Neural cell (in vitro differentiated cells): ENCODE data around the gene TOMM7. TPM values are rescaled to one million over a fixed set of nuclear protein-coding genes. Genes with fewer than 3 reads are reported as not detected.

Experiments used
- H2AFZ ChIP-seq: fragments of 200-600, 300-800 bp; sonication (generic), shearing (Covaris generic); 2 replicates; pipeline ENCODE4 v1.6.0; 2014; ENCODE audit warnings: low read depth, mild to moderate bottlenecking, antibody characterized with exemption, low read length, moderate library complexity
- H3F3A ChIP-seq: fragments of 200-600 bp; shearing (Covaris generic); 2 replicates; pipeline ENCODE4 v1.6.1; 2016; ENCODE audit warnings: mild to moderate bottlenecking, moderate library complexity, mixed read lengths, antibody characterized with exemption, low read length; ENCODE audit not compliant: insufficient read depth, poor library complexity, severe bottlenecking
- H3K27ac ChIP-seq: fragments of 200-600, 300-800 bp; sonication (generic), shearing (Covaris generic); 2 replicates; pipeline ENCODE4 v1.5.1; 2014; ENCODE audit warnings: mild to moderate bottlenecking, low read length, moderate library complexity
- H3K27me3 ChIP-seq: fragments of 300-800, 200-600 bp; sonication (generic), shearing (Covaris generic); 2 replicates; pipeline ENCODE4 v1.6.0; 2014; ENCODE audit warnings: mild to moderate bottlenecking, low read depth, low read length, moderate library complexity; ENCODE audit not compliant: insufficient read depth
- H3K36me3 ChIP-seq: fragments of 300-800, 200-600 bp; sonication (generic), shearing (Covaris generic); 2 replicates; pipeline ENCODE4 v1.5.1; 2014; ENCODE audit warnings: mild to moderate bottlenecking, antibody characterized with exemption, low read length, moderate library complexity; ENCODE audit not compliant: insufficient read depth
- H3K4me2 ChIP-seq: fragments of 300-800, 200-600 bp; sonication (generic), shearing (Covaris generic); 2 replicates; pipeline ENCODE4 v1.6.0; 2014; ENCODE audit warnings: mild to moderate bottlenecking, low read length
- H3K4me3 ChIP-seq: fragments of 300-800, 200-600 bp; sonication (generic), shearing (Covaris generic); 2 replicates; pipeline ENCODE4 v1.5.1; 2014; ENCODE audit warnings: mild to moderate bottlenecking, low read length, moderate library complexity
- H3K79me2 ChIP-seq: fragments of 200-600 bp; shearing (Covaris generic); replicated peaks from 2 replicates; pipeline ENCODE4 v1.6.0; 2014; ENCODE audit warnings: mild to moderate bottlenecking, low read length, moderate library complexity; ENCODE audit not compliant: insufficient read depth
- H3K9ac ChIP-seq: fragments of 300-800, 200-600 bp; sonication (generic), shearing (Covaris generic); 2 replicates; pipeline ENCODE4 v1.6.1; 2016; ENCODE audit warnings: mild to moderate bottlenecking, low read length, mixed read lengths
- H3K9me2 ChIP-seq: fragments of 200-600 bp; shearing (Covaris generic); 2 replicates; pipeline ENCODE4 v1.6.1; 2016; ENCODE audit warnings: mild to moderate bottlenecking, low read length, mixed read lengths; ENCODE audit not compliant: insufficient read depth
- H3K9me3 ChIP-seq: fragments of 200-600, 300-800 bp; sonication (generic), shearing (Covaris generic); 2 replicates; pipeline ENCODE4 v1.6.1; 2016; ENCODE audit warnings: mild to moderate bottlenecking, mixed run types, low read length, moderate library complexity, mixed read lengths
- H4K20me1 ChIP-seq: fragments of 200-600 bp; shearing (Covaris generic); 2 replicates; pipeline ENCODE4 v1.6.1; 2016; ENCODE audit warnings: mild to moderate bottlenecking, mixed run types; ENCODE audit not compliant: insufficient read depth
- CTCF ChIP-seq: fragments of 450-650 bp; IDR thresholded peaks from 2 replicates; pipeline ENCODE4 v1.5.1; 2014; ENCODE audit warnings: antibody characterized with exemption, mild to moderate bottlenecking, moderate library complexity; ENCODE audit not compliant: poor library complexity, severe bottlenecking
- EP300 ChIP-seq: fragments of 450-650 bp; conservative IDR thresholded peaks from 2 replicates; pipeline ENCODE4 v1.6.1; 2014; ENCODE audit warnings: antibody characterized with exemption, mild to moderate bottlenecking, moderate library complexity; ENCODE audit not compliant: poor library complexity, severe bottlenecking
- EZH2 ChIP-seq: fragments of 200-600, 300-800 bp; shearing (Covaris generic), sonication (generic); IDR thresholded peaks from 2 replicates; pipeline ENCODE4 v1.6.1; 2014; ENCODE audit warnings: antibody characterized with exemption, low read length, borderline replicate concordance, mild to moderate bottlenecking; ENCODE audit not compliant: insufficient read depth, poor library complexity, severe bottlenecking
- MXI1 ChIP-seq: fragments of 450-650 bp; conservative IDR thresholded peaks from 2 replicates; pipeline ENCODE4 v1.6.1; 2014; ENCODE audit warnings: antibody characterized with exemption, mild to moderate bottlenecking; ENCODE audit not compliant: poor library complexity, severe bottlenecking
- POLR2AphosphoS5 ChIP-seq: IDR thresholded peaks from 2 replicates; pipeline ENCODE4 v1.6.1; 2012
- RAD21 ChIP-seq: fragments of 450-650 bp; conservative IDR thresholded peaks from 2 replicates; pipeline ENCODE4 v1.6.1; 2014; ENCODE audit warnings: antibody characterized with exemption, mild to moderate bottlenecking, moderate library complexity
- REST ChIP-seq: IDR thresholded peaks from 2 replicates; pipeline ENCODE4 v1.6.1; 2012; ENCODE audit warnings: borderline replicate concordance
- SMC3 ChIP-seq: fragments of 450-650 bp; conservative IDR thresholded peaks from 2 replicates; pipeline ENCODE4 v1.6.1; 2014; ENCODE audit warnings: antibody characterized with exemption, mild to moderate bottlenecking, moderate library complexity; ENCODE audit not compliant: poor library complexity
- TAF1 ChIP-seq: IDR thresholded peaks from 2 replicates; pipeline ENCODE4 v1.6.1; 2012; ENCODE audit warnings: low read depth
- polyA plus RNA-seq: library from polyadenylated mRNA; depleted of rRNA; stranded (reverse); fragments of >200 nt; gene quantifications from 2 replicates; pipeline ENCODE4 v1.2.3, GENCODE V29; 2014

TOMM7 gene
- polyA plus RNA-seq, 1 donor from 2014 or later, result 241 TPM

GRCh38 chr7:22824760-22825159 is 2.1 kb upstream of the TOMM7 start:
- no peak for TF ChIP-seq EP300
- no peak for TF ChIP-seq TAF1
- TF ChIP-seq RAD21, result no peak
- TF ChIP-seq POLR2AphosphoS5, result no peak
- no peak for TF ChIP-seq CTCF
- TF ChIP-seq EZH2, result no peak
- no peak for TF ChIP-seq MXI1
- no peak overlapping the region for H2AFZ ChIP-seq
- no peaks in the 10 kb centered on the region for H3K27me3 ChIP-seq
- H3K79me2 ChIP-seq, result peaks cover 12% of the 10 kb centered on the region
- H3K9ac ChIP-seq, result no peak overlapping the region
- H3K9me2 ChIP-seq, result no peaks in the 10 kb centered on the region
- no peaks in the 10 kb centered on the region for H3F3A ChIP-seq
- H3K27ac ChIP-seq, result no peak overlapping the region
- H3K4me2 ChIP-seq, result no peak overlapping the region
- no peaks in the 10 kb centered on the region for H3K36me3 ChIP-seq
- H3K4me3 ChIP-seq, result no peak overlapping the region
- H3K9me3 ChIP-seq, result no peaks in the 10 kb centered on the region
- H4K20me1 ChIP-seq, result no peaks in the 10 kb centered on the region

GRCh38 chr7:22823142-22823497 is 471 bp upstream of the TOMM7 start:
- Histone ChIP-seq H3F3A (no peaks in the 10 kb centered on the region), H2AFZ (peak overlapping the region; percentile 24), H3K4me2 (peak overlapping the region; percentile 73), H3K79me2 (peaks cover 12% of the 10 kb centered on the region), H3K9me2 (no peaks in the 10 kb centered on the region), H3K27me3 (no peaks in the 10 kb centered on the region), H3K9ac (peak overlapping the region; percentile 25), H3K36me3 (no peaks in the 10 kb centered on the region), H3K27ac (no peak overlapping the region), H3K4me3 (peak overlapping the region; percentile 78), H3K9me3 (no peaks in the 10 kb centered on the region), H4K20me1 (no peaks in the 10 kb centered on the region)
- TF ChIP-seq EP300 (no peak), POLR2AphosphoS5 (no peak), CTCF (no peak), RAD21 (no peak)

- H3K4me2 ChIP-seq, result peak overlapping the region; percentile 84
- H4K20me1 ChIP-seq, result no peaks in the 10 kb centered on the region
- H3K79me2 ChIP-seq, result peaks cover 15% of the 10 kb centered on the region
- H3K27ac ChIP-seq, result peak overlapping the region; percentile 70
- no peaks in the 10 kb centered on the region for H3K9me3 ChIP-seq
- H3K36me3 ChIP-seq, result no peaks in the 10 kb centered on the region
- H3F3A ChIP-seq, result no peaks in the 10 kb centered on the region
- peak overlapping the region; percentile 63 for H2AFZ ChIP-seq
- no peaks in the 10 kb centered on the region for H3K9me2 ChIP-seq
- H3K9ac ChIP-seq, result peak overlapping the region; percentile 75
- TF ChIP-seq RAD21 (no peak), REST (no peak), POLR2AphosphoS5 (no peak), EZH2 (no peak), EP300 (no peak), MXI1 (no peak), CTCF (no peak), SMC3 (no peak)
- no peaks in the 10 kb centered on the region for H3K27me3 ChIP-seq
- H3K4me3 ChIP-seq, result peak overlapping the region; percentile 78
Observed at GRCh38 chr7:22821702-22822485, 755 bp downstream of the TOMM7 start.
